Forelimb muscle (tissue), 1 donor: ENCODE measurements around the gene LARGE1. TPM values are rescaled to one million over a fixed set of nuclear protein-coding genes. Genes with fewer than 3 reads are reported as not detected.
A peak's percentile ranks its signal among the peaks of the same experiment; 100 is the strongest.

Source experiments
- DNase-seq: peaks from one replicate; pipeline ENCODE4 v3.0.0-alpha.2; 2013; ENCODE audit warnings: low read depth
- polyA plus RNA-seq: library from polyadenylated mRNA; unstranded; fragments of 120-200 nt; gene quantifications from one replicate; pipeline ENCODE4 v1.2.1, GENCODE V29; 2013; ENCODE audit not compliant: insufficient read length

Gene LARGE1
- polyA plus RNA-seq, 1 donor, result 7.7 TPM

DNA sequence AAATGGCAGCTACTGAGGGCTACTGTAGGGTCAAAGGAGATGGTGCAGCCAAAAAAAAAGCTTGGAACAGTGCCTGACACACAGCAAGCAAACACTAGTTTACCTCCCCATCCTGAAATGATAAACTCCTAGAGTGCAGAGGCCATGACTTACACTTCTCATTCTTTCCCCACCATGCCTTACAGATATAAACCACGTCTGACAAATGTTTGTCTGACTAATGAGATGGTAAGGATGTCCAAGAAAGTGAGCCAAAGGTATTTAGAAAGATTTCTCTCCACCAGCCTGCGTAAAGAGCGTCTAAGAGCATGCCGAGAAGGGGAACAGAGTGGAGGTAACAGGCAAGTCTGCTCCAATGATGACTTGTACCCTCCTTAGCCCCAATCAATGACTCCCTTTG is 99.0 kb downstream of the LARGE1 start:
- DNase-seq, result no peak

GRCh38 chr22:33819743-33820142 is 100.5 kb downstream of the LARGE1 start:
- no peak for DNase-seq

DNA sequence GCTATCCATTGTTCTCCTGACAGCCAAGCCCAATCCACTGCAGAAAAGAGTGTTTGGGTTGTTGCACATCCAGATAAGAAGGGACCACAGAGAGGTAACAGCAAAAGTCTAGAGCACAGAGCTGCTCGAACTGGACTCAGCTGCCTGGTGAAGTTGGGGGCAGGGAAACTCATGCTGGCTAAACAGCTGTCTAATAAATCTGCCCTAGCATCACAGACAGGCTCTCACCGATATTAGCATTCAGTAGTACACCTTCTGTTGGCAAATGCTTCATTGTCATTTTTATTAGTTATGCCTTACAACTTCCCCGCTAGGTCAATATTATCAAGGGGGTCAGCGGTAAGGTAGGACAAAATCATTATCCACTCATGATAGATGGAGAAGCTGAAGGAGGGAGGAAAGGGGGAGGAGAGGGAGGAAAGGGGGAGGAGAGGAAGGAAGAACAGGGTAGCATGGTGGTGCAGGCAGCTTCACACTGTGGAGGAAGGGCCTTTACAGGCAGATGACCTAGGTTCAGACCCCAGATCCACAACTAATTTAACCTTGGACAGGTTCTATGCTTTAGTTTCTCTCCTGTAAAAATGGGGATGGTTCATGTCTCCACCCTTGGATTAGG is 102.7 kb downstream of the LARGE1 start:
- no peak for DNase-seq

DNA sequence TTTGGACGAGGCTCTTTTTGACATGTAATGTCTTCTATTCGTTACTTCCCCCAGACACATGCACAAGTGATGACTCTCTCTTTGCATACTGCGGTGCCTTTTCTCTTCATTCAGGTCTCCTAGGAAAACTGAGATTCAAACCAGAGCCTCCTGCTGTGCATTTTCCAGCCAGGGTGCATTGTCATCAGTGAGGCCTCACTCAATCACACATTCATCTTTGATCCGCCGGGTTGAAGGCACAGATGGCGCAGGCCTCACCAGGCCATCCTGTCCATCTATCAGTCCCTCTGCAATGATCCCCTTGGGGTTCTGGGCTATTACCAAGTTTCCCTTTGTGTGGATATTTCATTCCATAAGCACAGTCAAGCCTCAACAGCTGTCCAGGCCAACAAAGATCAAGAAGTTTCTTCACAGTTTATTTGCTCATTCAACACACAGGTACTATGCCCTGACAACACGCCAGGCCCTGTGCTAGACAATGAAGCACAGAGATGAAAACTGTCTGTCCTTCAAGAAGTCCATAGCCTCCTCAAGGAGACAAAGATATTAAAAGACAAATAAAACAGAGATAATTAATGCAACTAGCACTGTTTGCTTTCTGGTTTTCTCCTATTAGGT is 107.8 kb downstream of the LARGE1 start:
- no peak for DNase-seq

GRCh38 chr22:33811686-33812085 is 108.6 kb downstream of the LARGE1 start:
- peak; percentile 93 for DNase-seq

- no peak for DNase-seq
Measured at GRCh38 chr22:33811208-33811607, 109.1 kb downstream of the LARGE1 start.

DNA sequence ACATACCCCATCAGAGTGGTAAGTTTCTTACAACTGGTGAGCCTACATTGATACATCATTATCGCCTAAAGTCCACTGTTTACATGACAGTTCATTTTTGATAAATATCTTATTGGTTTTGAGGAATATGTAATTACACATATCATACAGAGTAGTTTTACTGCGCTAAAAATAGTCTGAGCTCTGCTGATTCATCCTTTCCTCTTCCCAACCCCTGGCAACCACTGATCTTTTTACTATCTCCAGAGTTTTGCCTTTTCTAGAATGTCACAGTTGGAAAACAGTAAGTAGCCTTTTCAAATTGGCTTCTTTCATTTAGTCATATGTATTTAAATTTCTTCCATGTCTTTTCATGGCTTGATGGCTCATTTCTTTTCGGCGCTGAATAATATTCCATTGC is 112.8 kb downstream of the LARGE1 start:
- DNase-seq, result no peak

GRCh38 chr22:33806191-33806590 is 114.1 kb downstream of the LARGE1 start:
- no peak for DNase-seq

DNA sequence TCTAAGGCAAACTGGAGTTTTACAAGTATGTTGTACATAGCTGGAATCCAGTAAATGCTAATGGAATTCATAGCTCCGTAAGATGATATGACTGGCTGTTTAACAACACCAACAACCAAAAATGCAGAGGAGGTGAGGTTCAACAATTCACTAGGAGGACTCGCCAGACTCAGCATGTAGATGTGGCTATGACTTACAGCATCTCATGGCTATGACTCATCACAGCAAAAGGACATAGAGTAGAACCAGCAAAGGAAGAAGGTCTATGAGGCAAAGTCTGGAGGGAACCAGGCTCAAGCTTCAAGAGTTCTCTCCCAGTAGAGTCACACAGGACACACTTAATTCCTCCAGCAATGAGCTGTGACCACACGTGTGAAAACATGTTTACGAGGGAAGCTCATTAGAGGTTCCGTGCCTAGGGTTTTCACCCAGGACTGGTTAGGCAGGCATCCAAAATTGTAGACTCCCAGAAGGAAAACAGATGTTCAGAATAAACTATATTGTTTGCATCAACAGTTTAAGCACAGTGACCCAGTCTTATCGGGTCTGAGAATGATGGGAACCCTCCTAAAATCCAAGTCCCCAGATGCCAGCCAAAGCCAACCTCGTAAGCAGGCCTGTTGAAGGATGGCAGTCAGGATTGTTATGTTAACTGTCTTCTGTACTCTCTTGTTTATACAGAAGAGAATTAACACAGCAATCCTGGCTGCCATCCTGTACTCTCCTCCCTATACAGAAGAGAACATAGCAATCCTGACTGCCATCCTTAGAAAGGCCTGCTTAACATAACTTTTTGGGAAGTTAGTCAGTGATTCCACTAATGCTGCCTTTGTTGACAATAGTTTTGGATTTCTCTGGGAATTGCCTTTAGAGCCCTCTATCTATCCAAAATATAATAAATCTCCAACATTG is 116.6 kb downstream of the LARGE1 start:
- DNase-seq, result no peak

DNA sequence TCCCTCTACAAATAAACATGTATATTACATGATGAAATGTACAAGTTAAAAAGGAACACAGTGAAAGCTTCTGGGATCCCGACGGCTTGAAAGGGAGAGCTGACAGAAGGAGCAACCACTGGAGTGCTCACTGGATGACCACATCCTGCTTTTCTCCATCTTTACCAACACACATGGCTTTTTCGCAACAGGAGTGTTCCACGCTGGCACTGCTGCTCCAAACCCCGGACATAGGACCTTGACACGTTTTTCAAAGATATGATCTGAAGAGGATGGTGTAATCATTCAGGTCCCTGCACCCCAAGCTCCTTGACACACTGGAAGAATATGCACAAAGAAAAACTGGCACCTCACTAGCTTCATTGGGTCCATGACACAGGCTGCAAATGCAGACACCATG is 121.9 kb downstream of the LARGE1 start:
- no peak for DNase-seq

GRCh38 chr22:33796494-33796893 is 123.8 kb downstream of the LARGE1 start:
- DNase-seq, result no peak

- DNase-seq, result no peak
Measured at GRCh38 chr22:33793475-33793874, 126.8 kb downstream of the LARGE1 start.

DNA sequence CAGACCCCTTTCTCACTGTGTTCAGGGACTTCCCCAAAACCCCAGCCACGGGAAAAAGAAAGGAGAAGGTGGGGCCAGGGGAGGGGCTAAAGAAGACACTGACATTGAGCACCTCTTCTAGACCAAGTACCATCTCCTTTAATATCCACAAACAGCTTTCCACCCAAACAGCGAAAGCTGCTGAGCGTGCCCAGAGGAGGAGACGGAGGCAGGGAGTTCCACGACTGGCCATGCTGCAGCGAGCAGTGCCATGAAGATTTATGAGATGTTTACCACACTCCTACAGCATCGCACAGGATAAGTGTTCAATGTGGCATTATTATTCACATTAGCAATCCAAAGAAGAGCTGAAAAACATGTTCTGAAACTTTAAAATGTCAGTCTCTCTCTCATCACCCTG is 127.4 kb downstream of the LARGE1 start:
- DNase-seq, result no peak

DNA sequence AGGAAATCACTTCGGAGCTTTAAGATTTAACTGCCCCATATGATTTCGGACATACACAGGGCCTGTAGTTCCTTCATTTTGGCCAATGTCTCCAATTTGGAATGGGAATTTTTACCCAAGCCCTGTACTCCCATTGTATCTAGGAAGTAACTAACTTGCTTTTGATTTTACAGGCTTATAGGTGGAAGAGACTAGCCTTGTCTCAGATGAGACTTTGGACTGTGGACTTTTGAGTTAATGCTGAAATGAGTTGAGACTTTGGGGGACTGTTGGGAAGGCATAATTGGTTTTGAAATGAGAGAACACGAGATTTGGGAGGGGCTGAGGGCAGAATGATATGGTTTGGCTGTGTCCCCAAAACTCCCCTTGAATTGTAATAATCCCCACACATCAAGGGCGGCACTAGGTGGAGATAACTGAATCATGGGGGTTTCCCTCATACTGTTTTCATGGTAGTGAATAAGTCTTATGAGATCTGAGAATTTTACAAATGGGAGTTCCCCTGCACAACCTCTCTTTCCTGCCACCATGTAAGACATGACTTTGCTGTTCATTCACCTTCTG is 130.5 kb downstream of the LARGE1 start:
- no peak for DNase-seq

DNA sequence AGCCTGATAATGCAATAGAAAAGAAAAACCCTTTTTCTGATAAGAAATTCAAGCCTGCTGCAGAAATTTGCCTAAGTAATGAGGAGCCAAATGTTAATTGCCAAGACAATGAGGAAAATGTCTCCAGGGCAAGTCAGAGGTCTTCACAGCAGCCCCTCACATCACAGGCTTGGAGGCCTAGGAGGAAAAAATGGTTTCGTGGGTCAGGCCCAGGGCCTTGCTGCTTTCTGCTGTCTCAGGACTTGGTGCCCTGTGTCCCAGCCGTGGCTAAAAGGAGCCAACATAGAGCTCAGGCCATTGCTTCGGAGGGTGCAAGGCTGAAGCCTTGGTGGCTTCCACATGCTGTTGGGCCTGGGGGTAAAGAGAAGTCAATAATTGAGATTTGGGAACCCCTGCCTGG is 131.3 kb downstream of the LARGE1 start:
- DNase-seq, result no peak

- no peak for DNase-seq
Measured at GRCh38 chr22:33787645-33788456, 132.4 kb downstream of the LARGE1 start.

- DNase-seq, result no peak
Measured at GRCh38 chr22:33786149-33786548, 134.1 kb downstream of the LARGE1 start.

DNA sequence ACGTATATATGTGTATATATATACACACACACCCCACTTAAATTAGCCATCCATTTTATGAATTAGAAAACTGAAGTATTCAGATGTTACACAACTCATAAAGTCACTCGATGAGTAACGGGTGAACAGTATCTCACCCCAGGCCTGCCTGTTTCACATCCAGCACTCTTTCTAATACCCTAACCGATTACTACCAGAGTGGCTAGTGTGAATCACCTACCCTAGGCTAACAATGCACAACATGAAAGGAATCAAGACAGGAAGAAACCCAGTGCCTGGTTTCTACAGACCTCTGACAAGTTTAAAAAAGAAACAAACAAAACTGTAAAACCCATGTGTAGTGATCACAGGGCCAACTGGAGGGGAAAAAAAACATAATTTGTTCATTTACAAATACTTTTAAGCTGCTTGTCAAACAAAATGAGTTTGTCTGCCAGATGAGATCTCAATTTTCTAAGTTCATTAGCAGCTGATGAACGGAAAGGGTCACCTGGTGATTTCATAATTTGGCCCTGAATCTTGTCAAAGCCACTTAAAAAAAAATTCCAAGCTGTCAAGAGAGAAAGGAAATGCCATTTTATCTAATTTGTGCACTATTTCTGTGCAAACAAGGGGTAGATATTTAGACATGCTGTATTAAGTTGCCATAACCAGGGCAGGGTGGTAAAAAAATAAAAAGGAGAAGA is 134.8 kb downstream of the LARGE1 start:
- DNase-seq, result no peak

- DNase-seq, result peak; percentile 14
Measured at GRCh38 chr22:33781411-33781810, 138.9 kb downstream of the LARGE1 start.

DNA sequence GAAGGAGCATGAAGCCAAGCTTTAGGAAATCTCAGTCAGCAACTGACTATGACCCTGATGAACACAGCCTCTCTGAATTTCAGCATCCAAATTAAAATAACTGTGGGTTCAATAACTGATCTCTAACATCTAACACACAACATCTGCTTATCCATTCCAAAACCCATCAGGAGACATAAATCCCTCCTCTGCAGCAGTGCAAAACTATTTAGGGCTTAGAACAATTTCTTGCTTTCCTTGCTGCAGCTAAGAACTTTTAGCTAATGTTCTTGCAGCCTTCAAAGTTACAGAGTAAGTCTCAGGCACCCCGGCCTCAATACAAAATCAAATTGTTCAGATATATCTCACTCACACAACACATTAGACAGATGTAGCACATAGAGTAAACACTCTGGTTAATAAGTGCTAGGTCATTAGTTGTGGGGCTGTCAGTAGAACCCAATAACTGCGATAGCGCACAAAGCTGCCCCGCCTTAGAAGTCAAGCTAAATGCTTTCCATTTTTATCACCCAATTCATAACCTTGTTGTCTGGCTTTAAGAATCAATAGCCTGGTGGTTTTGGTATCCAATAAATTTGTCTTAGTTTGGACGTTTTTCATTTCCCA is 139.6 kb downstream of the LARGE1 start:
- DNase-seq, result no peak

DNA sequence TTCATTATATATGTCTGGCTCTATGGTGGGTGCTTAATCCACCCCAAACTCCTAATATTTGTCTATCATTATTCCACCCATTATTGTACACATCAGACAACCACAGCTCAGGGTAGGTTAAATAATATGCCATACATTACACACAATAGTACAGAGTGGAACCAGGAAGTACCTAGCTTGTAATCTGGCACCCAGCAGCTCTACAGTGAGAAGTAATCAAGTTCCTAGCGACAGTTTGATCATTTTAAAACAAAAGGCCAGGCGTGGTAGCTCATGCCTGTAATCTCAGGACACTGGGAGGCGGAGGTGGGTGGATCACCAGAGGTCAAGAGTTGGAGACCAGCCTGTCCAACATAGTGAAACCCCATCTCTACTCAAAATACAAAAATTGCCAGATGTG is 141.0 kb downstream of the LARGE1 start:
- DNase-seq, result no peak
